B cell (primary cell): ENCODE measurements around the gene TTC9C.

Experiments
- CTCF ChIP-seq: fragments of 200-600 bp; IDR thresholded peaks from one replicate; pipeline ENCODE4 v1.8.0; 2022; ENCODE audit warnings: antibody characterized with exemption, mild to moderate bottlenecking
- EZH2 ChIP-seq: IDR thresholded peaks from 2 replicates; pipeline ENCODE4 v1.6.1; 2012; ENCODE audit warnings: borderline replicate concordance, low read depth, mild to moderate bottlenecking, moderate library complexity, low read length; ENCODE audit not compliant: insufficient read depth, poor library complexity, severe bottlenecking

GRCh38 chr11:62786318-62787004, 58.2 kb downstream of the TTC9C start:
- TF ChIP-seq CTCF = peak; percentile 97
- TF ChIP-seq EZH2 = no peak
